Stimulated activated CD8-positive, alpha-beta memory T cell treated with anti-CD3 and anti-CD28 coated beads, Interleukin-7, amount 100 ng/mL, for 1 hour (primary cell): ENCODE measurements around the gene B4GALNT2.
"Not testable (repeated sequence)": the region's sequence is repeated elsewhere in the genome, so short reads cannot be mapped to it uniquely, and the experiment has no call there.

Experiments used
- DNase-seq, 2 donors: peaks; one replicate each; pipeline ENCODE4 v3.0.0-alpha.2; 2020; ENCODE audit warnings: low read depth in 2 of 2

B4GALNT2 gene

GRCh38 chr17:49180998-49181635 lies 48.5 kb downstream of the B4GALNT2 start:
- no peak for DNase-seq

GRCh38 chr17:49183341-49183740 lies 50.8 kb downstream of the B4GALNT2 start:
- DNase-seq: no peak

- no peak for DNase-seq
These were observed 51.2 kb downstream of the B4GALNT2 start for GRCh38 chr17:49183801-49184200.

- not testable (repeated sequence) for DNase-seq
These were observed 52.0 kb downstream of the B4GALNT2 start for GRCh38 chr17:49184522-49184921.

DNA sequence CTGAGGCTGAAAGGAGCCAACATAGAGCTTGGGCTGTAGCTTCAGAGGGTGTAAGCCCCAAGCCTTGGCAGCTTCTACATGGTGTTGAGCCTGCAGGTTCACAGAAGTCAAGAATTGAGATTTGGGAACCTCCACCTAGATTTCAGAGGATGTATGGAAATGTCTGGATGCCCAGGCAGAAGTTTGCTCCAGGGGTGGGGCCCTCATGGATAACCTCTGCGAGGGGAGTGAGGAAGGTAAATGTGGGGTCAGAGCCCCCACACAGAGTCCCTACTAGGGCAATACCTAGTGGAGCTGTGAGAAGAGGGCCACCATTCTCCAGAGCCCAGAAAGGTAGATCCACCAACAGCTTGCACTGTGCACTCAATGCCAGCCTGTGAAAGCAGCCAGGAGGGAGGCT lies 52.8 kb downstream of the B4GALNT2 start:
- DNase-seq: not testable (repeated sequence)

- DNase-seq: no peak
These were observed 54.7 kb downstream of the B4GALNT2 start for GRCh38 chr17:49187301-49187700.

DNA sequence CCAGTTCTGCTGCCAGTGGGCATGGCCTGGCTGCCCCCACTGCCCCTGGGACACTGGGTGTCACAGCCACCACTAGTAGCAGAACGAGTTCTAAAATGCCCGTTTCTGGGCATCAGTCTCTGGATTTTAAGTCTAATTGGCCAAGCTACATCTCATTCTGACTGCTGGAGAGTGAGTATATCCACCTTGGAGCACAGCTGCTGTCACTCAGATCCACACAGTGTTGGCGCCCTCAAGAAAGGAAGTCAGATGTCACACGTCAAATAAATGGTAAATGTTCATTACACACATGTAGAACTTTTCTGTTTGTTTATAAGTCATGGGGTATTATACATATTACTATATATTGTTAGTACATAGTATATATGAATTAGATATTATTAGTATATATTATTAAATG lies 58.4 kb downstream of the B4GALNT2 start:
- DNase-seq: no peak

DNA sequence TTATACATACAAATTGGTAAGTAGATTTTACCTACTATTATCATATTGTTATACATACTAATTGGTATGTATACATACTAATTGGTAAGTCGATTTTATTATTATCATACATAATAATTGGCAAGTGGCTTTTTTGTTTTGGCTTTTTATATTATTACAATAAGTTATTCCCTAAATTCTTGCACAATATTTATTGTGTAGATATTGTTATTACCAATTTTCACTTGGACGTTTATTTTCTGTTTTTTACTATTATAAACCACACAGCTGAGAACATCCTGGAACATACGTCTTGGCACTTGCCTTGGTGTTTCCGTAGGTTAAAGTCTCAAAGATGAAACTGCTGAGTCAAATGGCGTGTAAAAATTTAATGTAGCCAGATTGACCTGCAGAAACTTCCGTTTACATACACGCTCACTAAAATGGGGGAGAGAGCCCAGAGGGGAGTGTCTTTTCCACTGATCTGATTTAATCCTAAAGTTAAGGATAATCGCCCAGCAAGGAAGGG lies 58.9 kb downstream of the B4GALNT2 start:
- no peak for DNase-seq

DNA sequence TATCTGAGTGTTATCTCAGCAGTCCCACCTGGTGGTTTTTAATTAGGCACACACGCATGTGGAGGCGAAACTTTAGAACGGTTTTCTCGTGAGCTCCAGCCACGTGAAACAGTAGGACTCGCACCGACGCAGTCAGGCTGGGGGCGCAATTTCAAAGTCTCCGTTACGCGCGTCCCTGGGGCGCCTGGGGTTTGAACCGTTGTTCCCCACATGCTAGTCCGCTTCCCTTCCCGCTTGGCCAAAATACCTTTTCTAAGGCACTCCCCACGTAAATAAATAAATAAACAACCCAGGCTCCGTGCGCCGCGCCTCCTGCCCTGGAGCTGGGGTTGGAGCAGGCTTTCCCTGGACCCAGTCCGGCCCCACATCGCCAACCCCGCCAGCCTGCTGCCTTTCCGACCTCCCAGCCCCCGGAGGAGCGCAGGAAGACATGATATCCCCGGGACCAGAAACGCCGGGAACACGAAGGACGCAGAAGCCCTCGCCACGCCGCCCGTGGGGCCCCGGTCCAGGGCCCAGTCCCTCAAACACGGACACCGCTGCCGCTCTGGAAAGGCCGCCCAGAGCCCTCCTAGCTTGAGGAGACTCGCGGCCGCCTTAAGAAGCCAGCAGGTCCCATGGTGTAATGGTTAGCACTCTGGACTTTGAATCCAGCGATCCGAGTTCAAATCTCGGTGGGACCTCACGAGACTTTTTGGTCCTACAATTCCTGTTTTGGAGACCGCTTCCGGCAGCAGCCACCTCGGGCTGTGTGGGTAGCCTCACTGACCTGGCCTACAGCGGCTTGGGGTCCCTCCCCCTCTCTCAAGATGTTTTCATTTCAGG lies 59.6 kb downstream of the B4GALNT2 start:
- DNase-seq: peak; percentile 92

DNA sequence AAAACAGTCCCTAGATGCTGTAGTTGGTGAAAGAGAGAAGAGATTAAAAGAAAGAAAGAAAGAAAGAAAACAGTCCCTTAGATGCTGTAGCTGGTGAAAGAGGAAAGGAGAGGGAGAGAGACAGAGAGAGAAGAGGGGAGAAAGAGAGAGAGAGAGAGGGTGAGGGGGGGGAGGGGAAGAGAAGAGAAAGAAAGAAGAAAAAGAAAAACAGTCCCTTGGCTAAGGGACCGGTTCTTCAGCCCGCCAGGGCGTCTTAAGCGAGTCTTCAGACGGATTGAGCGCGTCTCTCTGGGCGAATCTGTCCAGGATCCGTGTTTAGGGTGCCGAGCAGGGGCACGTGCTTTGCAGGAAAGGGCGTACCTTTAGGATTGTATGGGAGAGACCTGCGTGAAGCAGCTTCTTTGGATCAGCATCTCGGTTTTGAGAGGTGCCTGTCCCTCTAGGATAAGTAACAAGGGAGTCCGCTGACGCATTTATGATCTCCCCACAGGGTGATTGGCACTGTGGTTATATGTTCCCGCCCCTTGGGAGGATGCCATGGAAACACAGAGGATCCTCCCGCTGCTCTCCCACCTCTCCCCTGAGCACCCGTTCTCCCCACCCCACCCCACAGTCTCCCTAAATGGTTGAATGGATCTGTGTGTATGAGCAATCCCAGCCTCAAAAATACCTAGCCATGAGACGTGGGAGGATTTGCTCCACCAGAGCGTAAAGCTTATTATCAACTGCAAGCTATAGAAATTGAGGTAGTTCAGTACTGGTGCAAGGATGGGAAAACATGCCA lies 61.1 kb downstream of the B4GALNT2 start:
- no peak for DNase-seq

DNA sequence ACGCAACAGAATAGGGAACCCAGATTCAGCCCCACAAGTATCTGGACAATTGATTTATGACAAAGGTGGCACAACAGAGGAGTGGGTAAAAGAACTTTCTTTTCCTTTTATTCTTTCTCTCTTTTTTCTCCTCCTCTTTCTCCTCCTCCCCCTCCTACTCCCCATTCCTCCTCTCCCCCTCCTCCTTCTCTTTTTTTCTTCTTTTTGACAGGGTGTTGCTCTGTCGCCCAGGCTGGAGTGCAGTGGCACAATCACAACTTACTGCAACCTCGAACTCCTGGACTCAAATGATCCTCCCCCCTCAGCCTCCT lies 61.7 kb downstream of the B4GALNT2 start:
- no peak for DNase-seq

- no peak for DNase-seq
These were observed 63.2 kb downstream of the B4GALNT2 start for GRCh38 chr17:49195751-49196150.

DNA sequence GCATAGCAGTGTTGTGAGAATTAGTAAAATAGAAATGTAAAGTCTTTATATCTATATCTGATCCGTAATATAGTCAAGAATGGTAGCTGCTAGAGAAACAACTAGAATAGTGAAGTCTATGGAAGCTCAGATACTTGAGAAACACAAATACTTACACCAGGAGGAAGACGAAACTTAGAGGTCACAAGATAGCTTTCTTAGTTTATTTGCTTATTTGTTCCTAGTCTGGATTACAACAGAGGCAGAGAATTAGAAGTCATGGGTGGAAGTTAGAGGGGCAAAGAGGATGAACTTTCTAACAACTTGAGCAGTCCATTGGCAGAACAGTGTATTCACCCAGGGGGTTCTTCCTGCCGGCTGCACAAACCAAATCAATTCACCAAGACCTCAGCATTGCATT lies 64.0 kb downstream of the B4GALNT2 start:
- no peak for DNase-seq

GRCh38 chr17:49197346-49197998 lies 64.9 kb downstream of the B4GALNT2 start:
- no peak for DNase-seq

DNA sequence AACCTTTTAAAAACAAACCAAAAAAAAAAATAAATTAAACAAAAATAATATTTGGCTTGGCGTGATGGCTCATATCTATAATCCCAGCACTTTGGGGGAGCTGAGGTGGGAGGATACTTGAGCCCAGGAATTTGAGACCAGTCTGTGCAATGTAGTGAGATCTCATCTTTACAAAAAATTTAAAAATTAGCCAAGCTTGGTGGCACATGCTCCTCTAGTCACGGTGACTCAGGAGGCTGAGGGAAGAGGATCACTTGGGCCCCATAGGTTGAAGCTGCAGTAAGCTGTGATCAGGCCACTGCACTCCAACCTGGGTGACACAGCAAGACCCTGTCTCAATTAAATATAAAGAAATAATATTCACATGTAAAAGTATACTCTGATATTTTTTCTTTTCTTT lies 65.6 kb downstream of the B4GALNT2 start:
- no peak for DNase-seq

- no peak for DNase-seq
These were observed 68.0 kb downstream of the B4GALNT2 start for GRCh38 chr17:49200423-49201083.

- DNase-seq: no peak
These were observed 68.9 kb downstream of the B4GALNT2 start for GRCh38 chr17:49201481-49201927.

GRCh38 chr17:49203796-49204195 lies 71.2 kb downstream of the B4GALNT2 start:
- no peak for DNase-seq

DNA sequence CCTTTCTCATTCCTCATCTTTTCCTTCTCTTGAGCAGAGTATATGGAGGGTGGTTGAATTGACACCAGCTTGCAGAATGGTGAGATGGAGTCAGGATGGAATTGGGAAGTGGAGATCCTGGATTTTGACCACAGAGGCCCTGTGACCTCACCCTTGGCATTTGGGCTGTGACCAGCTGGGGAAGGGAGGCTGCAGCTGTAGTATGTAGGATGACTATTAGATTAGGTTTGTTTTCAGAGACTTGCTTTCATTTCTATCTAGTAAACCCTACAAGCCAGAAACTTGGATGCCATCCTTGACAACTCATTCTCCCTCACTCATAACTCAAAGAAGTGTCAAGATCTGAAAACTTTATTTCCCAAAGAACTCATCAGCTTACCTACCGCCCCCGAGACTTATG lies 71.9 kb downstream of the B4GALNT2 start:
- DNase-seq: no peak

DNA sequence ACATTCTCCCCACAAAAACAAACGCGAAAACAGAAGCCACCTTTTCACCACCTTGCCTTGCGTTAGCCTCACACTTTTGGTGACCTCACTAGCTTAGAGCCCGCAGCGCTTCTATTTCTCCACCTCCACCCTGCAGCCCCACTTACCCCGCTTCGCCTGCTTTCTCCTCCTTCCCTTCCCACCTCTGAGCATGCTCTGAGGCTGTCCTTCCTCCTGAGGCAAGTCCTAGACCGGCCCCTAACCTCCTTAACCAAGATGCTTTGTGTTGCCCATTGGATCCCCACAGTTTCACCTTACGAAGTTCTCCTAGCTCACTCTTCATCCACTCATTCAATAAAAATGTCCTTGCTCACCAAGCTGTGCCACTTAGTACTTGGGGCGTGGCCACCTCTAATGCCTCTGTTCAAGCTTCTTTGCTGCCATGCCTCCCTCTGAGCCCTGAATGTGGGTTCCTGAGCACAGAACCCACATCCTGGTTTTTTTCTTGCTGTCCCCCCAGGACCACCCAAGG lies 76.5 kb downstream of the B4GALNT2 start:
- DNase-seq: no peak
